Naive thymus-derived CD4-positive, alpha-beta T cell (primary cell): ENCODE data around the gene JPH3. TPM values are rescaled to one million over a fixed set of nuclear protein-coding genes. Genes with fewer than 3 reads are reported as not detected.

Experiments used
- ATAC-seq: fragments of 150-1000 bp; cut with Tn5 transposase; 2 replicates; pipeline ENCODE4 v1.10.0; 2021; ENCODE audit warnings: mild to moderate bottlenecking, moderate library complexity
- CTCF ChIA-PET: fragments of 350-600 bp; sonication (Branson Sonifier 250); formaldehyde crosslinking; loops from one replicate; lab custom pipeline; 2021; ENCODE audit warnings: antibody characterized with exemption; lab: Charles Lee
- POLR2A ChIA-PET: fragments of 350-600 bp; sonication (Branson Sonifier 250); formaldehyde crosslinking; loops from one replicate; lab custom pipeline; 2021; ENCODE audit warnings: antibody characterized with exemption, inconsistent platforms; lab: Charles Lee
- DNase-seq, 9 donors: peaks; one replicate each; pipeline versions ENCODE4 v3.0.0 to v3.0.0-alpha.2; 2020 to 2022; ENCODE audit warnings: mixed read lengths in 1 of 9
- H3K27ac ChIP-seq: one replicate; pipeline ENCODE4 v1.7.0; 2013; ENCODE audit warnings: mild to moderate bottlenecking, low read depth, low read length, moderate library complexity
- H3K27me3 ChIP-seq, 2 donors: one replicate each; pipeline ENCODE4 v1.7.0; 2013; ENCODE audit warnings: low read length in 2 of 2, mild to moderate bottlenecking in 2 of 2, moderate library complexity in 2 of 2; ENCODE audit not compliant: control insufficient read depth in 2 of 2, insufficient read depth in 2 of 2
- H3K36me3 ChIP-seq, 3 experiments: 1 replicate in 2 of 3; 2 replicates in 1 of 3; pipeline ENCODE4 v1.7.0; 2013; ENCODE audit warnings: low read length in 3 of 3, mild to moderate bottlenecking in 3 of 3, moderate library complexity in 1 of 3; ENCODE audit not compliant: insufficient read depth in 3 of 3, control insufficient read depth in 2 of 3
- H3K4me1 ChIP-seq, 2 donors: one replicate each; pipeline ENCODE4 v1.7.0; 2013; ENCODE audit warnings: low read length in 2 of 2, mild to moderate bottlenecking in 2 of 2, moderate library complexity in 1 of 2; ENCODE audit not compliant: control insufficient read depth in 2 of 2, insufficient read depth in 2 of 2
- H3K4me3 ChIP-seq: 2 replicates; pipeline ENCODE4 v1.7.0; 2013; ENCODE audit warnings: mild to moderate bottlenecking, low read length
- H3K9me3 ChIP-seq, 3 experiments: 1 replicate in 2 of 3; 2 replicates in 1 of 3; pipeline ENCODE4 v1.7.0; 2013; ENCODE audit warnings: low read length in 3 of 3; ENCODE audit not compliant: control insufficient read depth in 2 of 3
- H3K27ac Mint-ChIP-seq, 9 donors: one replicate each; pipeline ENCODE4 v1.8.0; 2020 to 2022; ENCODE audit warnings: mixed read lengths in 9 of 9, mild to moderate bottlenecking in 8 of 9, moderate library complexity in 5 of 9, inconsistent platforms in 2 of 9
- H3K27me3 Mint-ChIP-seq, 5 donors: one replicate each; pipeline ENCODE4 v1.8.0; 2021 to 2022; ENCODE audit warnings: mixed read lengths in 5 of 5, mild to moderate bottlenecking in 1 of 5
- H3K36me3 Mint-ChIP-seq, 5 donors: one replicate each; pipeline ENCODE4 v1.8.0; 2020 to 2022; ENCODE audit warnings: mixed read lengths in 5 of 5, mild to moderate bottlenecking in 3 of 5, inconsistent platforms in 1 of 5
- H3K4me1 Mint-ChIP-seq, 7 donors: one replicate each; pipeline ENCODE4 v1.8.0; 2020 to 2022; ENCODE audit warnings: mixed read lengths in 7 of 7, mild to moderate bottlenecking in 3 of 7, inconsistent platforms in 1 of 7
- H3K4me3 Mint-ChIP-seq, 10 donors: one replicate each; pipeline ENCODE4 v1.8.0; 2020 to 2022; ENCODE audit warnings: mild to moderate bottlenecking in 10 of 10, mixed read lengths in 10 of 10, moderate library complexity in 6 of 10, inconsistent platforms in 2 of 10
- H3K9me3 Mint-ChIP-seq, 11 donors: one replicate each; pipeline ENCODE4 v1.8.0; 2020 to 2022; ENCODE audit warnings: mixed read lengths in 11 of 11, mild to moderate bottlenecking in 4 of 11, inconsistent platforms in 1 of 11, moderate library complexity in 1 of 11
- intact Hi-C, 2 donors: fragments of 100-400 bp; cut with micrococcal nuclease; formaldehyde crosslinking; loops; one replicate each; pipeline ENCODE4 v1.15.1; 2023
- polyA plus RNA-seq, 2 donors: library from polyadenylated mRNA; unstranded; fragments of 300-500 nt; fragmentation: Illumina TruSeq; gene quantifications; one replicate each; pipeline ENCODE4 v1.2.3, GENCODE V29; 2021
- total RNA-seq, 6 experiments: library from RNA in 5 of 6; stranded (reverse) in 5 of 6; gene quantifications; 1 replicate in 5 of 6; 2 replicates in 1 of 6; pipeline ENCODE4 v1.2.3 and lab custom pipeline; 2021 to 2026

The JPH3 gene
- total and polyA plus RNA-seq, 7 experiments from 2014 or later: not detected

DNA sequence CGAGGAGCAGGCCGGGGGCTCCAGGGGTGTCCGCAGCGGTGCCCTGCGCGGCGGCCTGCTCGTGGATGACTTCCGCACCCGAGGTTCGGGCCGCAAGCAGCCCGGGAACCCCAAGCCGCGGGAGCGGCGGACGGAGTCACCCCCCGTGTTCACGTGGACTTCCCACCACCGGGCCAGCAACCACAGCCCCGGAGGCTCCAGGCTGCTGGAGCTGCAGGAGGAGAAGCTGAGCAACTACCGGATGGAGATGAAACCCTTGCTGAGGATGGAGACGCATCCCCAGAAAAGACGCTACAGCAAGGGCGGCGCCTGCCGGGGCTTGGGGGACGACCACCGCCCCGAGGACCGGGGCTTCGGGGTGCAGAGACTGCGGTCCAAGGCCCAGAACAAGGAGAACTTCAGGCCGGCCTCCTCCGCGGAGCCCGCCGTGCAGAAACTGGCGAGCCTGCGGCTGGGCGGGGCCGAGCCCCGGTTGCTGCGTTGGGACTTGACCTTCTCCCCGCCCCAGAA is 87.7 kb downstream of the JPH3 start:
- H3K4me3 ChIP-seq: no peak overlapping the region
- no peak overlapping the region for H3K4me3 Mint-ChIP-seq
- no peaks in the 10 kb centered on the region for H3K27me3 ChIP-seq
- DNase-seq: no peak
- H3K4me1 Mint-ChIP-seq: peaks cover 0 to 2% (median 0%) of the 10 kb centered on the region in 7 donors
- H3K27ac ChIP-seq: no peak overlapping the region
- no peaks in the 10 kb centered on the region for H3K36me3 Mint-ChIP-seq
- no peak overlapping the region for H3K27ac Mint-ChIP-seq
- intact Hi-C loops: no loop called here
- no peak for ATAC-seq
- H3K4me1 ChIP-seq: no peaks in the 10 kb centered on the region
- no peaks in the 10 kb centered on the region for H3K9me3 ChIP-seq
- CTCF ChIA-PET: no interaction called here
- H3K9me3 Mint-ChIP-seq: peaks cover 0 to 2% (median 0%) of the 10 kb centered on the region in 11 donors
- H3K27me3 Mint-ChIP-seq: no peaks in the 10 kb centered on the region
- POLR2A ChIA-PET: no interaction called here
- peaks cover 0 to 5% (median 0%) of the 10 kb centered on the region in 3 experiments for H3K36me3 ChIP-seq

DNA sequence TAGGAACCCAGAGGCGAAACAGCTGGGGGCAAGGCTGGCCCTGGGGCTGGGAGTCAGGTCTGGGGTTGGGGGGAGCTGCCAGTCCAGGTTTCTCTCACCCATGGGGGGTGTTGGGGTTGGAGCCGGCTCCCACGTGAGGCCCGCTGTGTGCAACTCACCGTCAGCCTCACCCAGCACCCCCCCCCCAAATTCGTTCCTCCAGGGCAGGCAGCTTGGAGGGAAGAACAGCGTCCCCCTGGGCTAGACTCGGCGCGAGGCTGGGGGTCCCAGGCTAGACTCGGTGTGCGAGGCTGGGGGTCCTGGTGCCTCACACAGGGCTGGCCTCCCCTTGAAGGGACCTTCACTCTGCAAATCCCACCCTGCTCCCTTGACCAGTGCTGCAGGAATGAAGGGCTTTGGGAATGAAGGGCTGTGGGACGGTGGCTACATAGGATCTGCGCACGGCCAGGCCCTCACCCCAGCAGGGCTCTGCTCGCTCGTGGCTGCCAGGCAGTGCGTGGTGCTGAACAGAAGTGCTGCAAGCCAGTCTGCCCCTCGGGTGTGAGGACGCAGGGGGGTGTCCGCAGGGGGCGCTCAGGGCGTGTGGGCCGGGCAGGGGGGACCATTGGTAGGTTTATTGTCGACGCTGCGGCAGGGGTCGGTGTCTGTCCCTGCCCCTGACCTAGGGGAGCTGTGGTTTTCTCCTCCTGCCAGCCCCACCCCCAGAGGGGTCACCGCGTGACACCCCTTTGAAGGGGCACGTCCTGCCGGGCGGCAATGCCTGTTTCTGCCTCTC is 88.8 kb downstream of the JPH3 start:
- Histone ChIP-seq H3K36me3 (peaks cover 0 to 15% (median 0%) of the 10 kb centered on the region in 3 experiments), H3K27ac (no peak overlapping the region), H3K9me3 (no peaks in the 10 kb centered on the region), H3K27me3 (no peaks in the 10 kb centered on the region), H3K4me1 (no peaks in the 10 kb centered on the region), H3K4me3 (no peak overlapping the region)
- Mint-ChIP-seq H3K27ac (no peak overlapping the region), H3K9me3 (no peaks in the 10 kb centered on the region), H3K27me3 (no peaks in the 10 kb centered on the region), H3K36me3 (peaks cover 0 to 4% (median 0%) of the 10 kb centered on the region in 5 donors), H3K4me1 (peaks cover 0 to 2% (median 0%) of the 10 kb centered on the region in 7 donors), H3K4me3 (no peak overlapping the region)
- CTCF ChIA-PET: no interaction called here
- intact Hi-C loops: no loop called here
- DNase-seq (no peak), ATAC-seq (no peak)
- POLR2A ChIA-PET: no interaction called here

- intact Hi-C loops: no loop called here
- H3K36me3 ChIP-seq: peaks cover 0 to 19% (median 0%) of the 10 kb centered on the region in 3 experiments
- Mint-ChIP-seq H3K4me3 (no peak overlapping the region), H3K27me3 (no peaks in the 10 kb centered on the region), H3K27ac (no peak overlapping the region), H3K9me3 (no peaks in the 10 kb centered on the region), H3K36me3 (peaks cover 0 to 4% (median 0%) of the 10 kb centered on the region in 5 donors), H3K4me1 (peaks cover 0 to 2% (median 0%) of the 10 kb centered on the region in 7 donors)
- no peak overlapping the region for H3K4me3 ChIP-seq
- H3K9me3 ChIP-seq: no peaks in the 10 kb centered on the region
- H3K4me1 ChIP-seq: no peaks in the 10 kb centered on the region
- no peaks in the 10 kb centered on the region for H3K27me3 ChIP-seq
- ChIA-PET CTCF (no interaction called here), POLR2A (no interaction called here)
- ATAC-seq: no peak
- no peak overlapping the region for H3K27ac ChIP-seq
- no peak for DNase-seq
Measured at GRCh38 chr16:87691686-87692079, 89.4 kb downstream of the JPH3 start.

GRCh38 chr16:87692176-87692575 is 89.9 kb downstream of the JPH3 start:
- ATAC-seq (no peak), DNase-seq (no peak)
- intact Hi-C loops: no loop called here
- Histone ChIP-seq H3K4me1 (no peaks in the 10 kb centered on the region), H3K9me3 (no peaks in the 10 kb centered on the region), H3K4me3 (no peak overlapping the region), H3K27ac (no peak overlapping the region), H3K27me3 (no peaks in the 10 kb centered on the region), H3K36me3 (peaks cover 0 to 19% (median 0%) of the 10 kb centered on the region in 3 experiments)
- Mint-ChIP-seq H3K36me3 (peaks cover 0 to 5% (median 0%) of the 10 kb centered on the region in 5 donors), H3K4me1 (peaks cover 0 to 2% (median 0%) of the 10 kb centered on the region in 7 donors), H3K27me3 (no peaks in the 10 kb centered on the region), H3K4me3 (no peak overlapping the region), H3K27ac (no peak overlapping the region), H3K9me3 (no peaks in the 10 kb centered on the region)
- POLR2A ChIA-PET: no interaction called here
- CTCF ChIA-PET: no interaction called here

GRCh38 chr16:87692756-87693155 is 90.4 kb downstream of the JPH3 start:
- Mint-ChIP-seq H3K9me3 (no peaks in the 10 kb centered on the region), H3K27me3 (no peaks in the 10 kb centered on the region), H3K27ac (no peak overlapping the region), H3K4me1 (peaks cover 0 to 2% (median 0%) of the 10 kb centered on the region in 7 donors), H3K4me3 (no peak overlapping the region), H3K36me3 (peaks cover 0 to 5% (median 0%) of the 10 kb centered on the region in 5 donors)
- H3K4me3 ChIP-seq: no peak overlapping the region
- H3K27me3 ChIP-seq: no peaks in the 10 kb centered on the region
- POLR2A ChIA-PET: no interaction called here
- peaks cover 0 to 19% (median 0%) of the 10 kb centered on the region in 3 experiments for H3K36me3 ChIP-seq
- H3K27ac ChIP-seq: no peak overlapping the region
- CTCF ChIA-PET: interaction anchor here (0.5 kb wide), 1 partner anchor 20 kb away, joined by 3 read pairs; no protein-coding TSS in a partner anchor
- intact Hi-C loops: no loop called here
- DNase-seq (no peak), ATAC-seq (no peak)
- no peaks in the 10 kb centered on the region for H3K4me1 ChIP-seq
- H3K9me3 ChIP-seq: no peaks in the 10 kb centered on the region

DNA sequence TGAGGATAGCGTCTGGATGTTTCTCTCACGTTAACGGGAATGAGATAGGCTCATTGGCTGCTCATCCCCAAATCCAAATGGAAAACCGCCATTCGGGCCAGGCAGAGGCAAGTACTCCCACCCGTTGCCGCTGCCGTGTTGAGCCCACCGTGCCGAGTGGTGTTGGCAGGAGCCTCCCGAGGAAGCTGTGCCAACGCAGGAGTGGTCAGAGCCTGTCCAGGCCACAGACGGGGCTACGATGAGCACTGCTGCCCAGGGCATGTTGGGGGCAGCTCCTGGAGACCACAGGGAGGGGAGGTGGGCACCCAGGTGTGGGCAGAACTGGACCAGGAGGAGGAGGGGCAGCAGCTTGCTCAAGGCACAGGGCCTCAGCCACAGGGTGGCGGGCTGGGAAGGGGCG is 91.5 kb downstream of the JPH3 start:
- Histone ChIP-seq H3K27ac (no peak overlapping the region), H3K4me3 (no peak overlapping the region), H3K36me3 (peaks cover 0 to 19% (median 0%) of the 10 kb centered on the region in 3 experiments), H3K4me1 (peaks cover 0 to 9% of the 10 kb centered on the region in 2 donors), H3K27me3 (no peaks in the 10 kb centered on the region), H3K9me3 (no peaks in the 10 kb centered on the region)
- CTCF ChIA-PET: no interaction called here
- Mint-ChIP-seq H3K4me3 (no peak overlapping the region), H3K4me1 (peaks cover 0 to 8% (median 6%) of the 10 kb centered on the region in 7 donors), H3K36me3 (peaks cover 0 to 5% (median 0%) of the 10 kb centered on the region in 5 donors), H3K27me3 (no peaks in the 10 kb centered on the region), H3K9me3 (no peaks in the 10 kb centered on the region), H3K27ac (no peak overlapping the region)
- POLR2A ChIA-PET: no interaction called here
- intact Hi-C loops: no loop called here
- no peak for ATAC-seq
- no peak for DNase-seq
